Thyroid gland (tissue), 4 donors: ENCODE measurements around the gene EPS15. TPM values are rescaled to one million over a fixed set of nuclear protein-coding genes. Genes with fewer than 3 reads are reported as not detected.
"Not testable (repeated sequence)": the region's sequence is repeated elsewhere in the genome, so short reads cannot be mapped to it uniquely, and the experiment has no call there.

Source experiments
- DNase-seq, 2 donors: peaks; one replicate each; pipeline ENCODE4 v3.0.0-alpha.2; 2019
- H3K27ac ChIP-seq, 3 donors: fragments of 200-600 bp; sonication (generic); 1 replicate in 2 of 3; 2 replicates in 1 of 3; pipeline ENCODE4 v1.5.1; 2016 to 2019; ENCODE audit warnings: mild to moderate bottlenecking in 1 of 3, moderate library complexity in 1 of 3
- H3K27me3 ChIP-seq: fragments of 200-600 bp; sonication (generic); one replicate; pipeline ENCODE4 v1.5.1; 2019
- H3K36me3 ChIP-seq, 2 donors: fragments of 200-600 bp; sonication (generic); one replicate each; pipeline ENCODE4 v1.5.1; 2016 to 2019
- H3K4me1 ChIP-seq, 2 donors: fragments of 200-600 bp; sonication (generic); one replicate each; pipeline ENCODE4 v1.5.1; 2017 to 2019
- H3K4me3 ChIP-seq, 3 donors: fragments of 200-600 bp; sonication (generic); replicated peaks in 1 of 3; 1 replicate in 2 of 3; 2 replicates in 1 of 3; pipeline ENCODE4 v1.5.1; 2016; ENCODE audit warnings: mild to moderate bottlenecking in 1 of 3
- H3K9me3 ChIP-seq: fragments of 200-600 bp; sonication (generic); one replicate; pipeline ENCODE4 v1.5.1; 2017
- CTCF ChIP-seq, 6 experiments: fragments of 200-600 bp in 3 of 6; fragments of 450-650 bp in 3 of 6; sonication (generic) in 3 of 6; IDR thresholded peaks; one replicate each; pipeline ENCODE4 v1.5.1; 2016 to 2019; ENCODE audit warnings: antibody characterized with exemption in 6 of 6, mild to moderate bottlenecking in 2 of 6, inconsistent platforms in 1 of 6, moderate library complexity in 1 of 6
- POLR2A ChIP-seq, 2 donors: fragments of 450-650 bp; IDR thresholded peaks; one replicate each; pipeline ENCODE4 v1.6.1; 2017; ENCODE audit warnings: antibody characterized with exemption in 2 of 2, mild to moderate bottlenecking in 2 of 2, moderate library complexity in 1 of 2
- WGBS, 2 donors: methylation state at CpG; one replicate each; pipeline ENCODE4 v1.1.5; 2017; 5-methylcytosine and 5-hydroxymethylcytosine counted together
- intact Hi-C: fragments of 100-400 bp; cut with DNase I; formaldehyde crosslinking; loops from one replicate; pipeline ENCODE4 v1.15.1; 2023
- total RNA-seq, 4 donors: library from RNA; depleted of rRNA; stranded (reverse); fragments of >200 nt; gene quantifications; one replicate each; pipeline ENCODE4 v1.2.3, GENCODE V29; 2016

EPS15 gene
- total RNA-seq, 4 donors from 2014 or later, result 88.0 to 128 (median 102) TPM

- H3K27ac ChIP-seq, result peak overlapping the region in 2 of 3 donors; percentile 4 to 57
- no peaks in the 10 kb centered on the region for H3K36me3 ChIP-seq
- no peak overlapping the region for H3K4me3 ChIP-seq
- H3K27me3 ChIP-seq, result no peaks in the 10 kb centered on the region
- DNase-seq, result peak; percentile 32 to 38
- TF ChIP-seq CTCF (IDR thresholded peaks at IDR 0.05), result no peak
- no peak for TF ChIP-seq POLR2A (IDR thresholded peaks at IDR 0.05)
- H3K9me3 ChIP-seq, result no peaks in the 10 kb centered on the region
- intact Hi-C loops, result no loop called here
- WGBS, 2 donors, result 48 to 50% methylated on average over 4 of the region's 4 CpGs
- H3K4me1 ChIP-seq, result peaks cover 13 to 32% of the 10 kb centered on the region in 2 donors
Observed at GRCh38 chr1:51488372-51489050, 30.6 kb downstream of the EPS15 start.

- no peaks in the 10 kb centered on the region for H3K27me3 ChIP-seq
- peaks cover 13 to 32% of the 10 kb centered on the region in 2 donors for H3K4me1 ChIP-seq
- no peaks in the 10 kb centered on the region for H3K36me3 ChIP-seq
- no peaks in the 10 kb centered on the region for H3K9me3 ChIP-seq
- TF ChIP-seq CTCF (IDR thresholded peaks at IDR 0.05) (no peak), POLR2A (IDR thresholded peaks at IDR 0.05) (no peak)
- no peak for DNase-seq
- no peak overlapping the region for H3K27ac ChIP-seq
- no peak overlapping the region for H3K4me3 ChIP-seq
- WGBS, 2 donors, result 83 to 91% methylated on average over 1 of the region's 1 CpG
- intact Hi-C loops, result no loop called here
Observed at GRCh38 chr1:51487628-51488027, 31.4 kb downstream of the EPS15 start.

- Histone ChIP-seq H3K4me1 (peaks cover 4 to 16% of the 10 kb centered on the region in 2 donors), H3K9me3 (no peaks in the 10 kb centered on the region), H3K27ac (no peak overlapping the region), H3K27me3 (no peaks in the 10 kb centered on the region), H3K4me3 (no peak overlapping the region), H3K36me3 (no peaks in the 10 kb centered on the region)
- intact Hi-C loops, result no loop called here
- no peak for TF ChIP-seq POLR2A (IDR thresholded peaks at IDR 0.05)
- TF ChIP-seq CTCF (IDR thresholded peaks at IDR 0.05), result no peak
- no peak for DNase-seq
Observed at GRCh38 chr1:51484591-51484990, 34.5 kb downstream of the EPS15 start.

GRCh38 chr1:51482881-51483280 lies 36.2 kb downstream of the EPS15 start:
- no peaks in the 10 kb centered on the region for H3K27me3 ChIP-seq
- H3K27ac ChIP-seq, result no peak overlapping the region
- no peak for TF ChIP-seq CTCF (IDR thresholded peaks at IDR 0.05)
- TF ChIP-seq POLR2A (IDR thresholded peaks at IDR 0.05), result no peak
- WGBS, 2 donors, result 89% methylated on average over 4 of the region's 4 CpGs
- H3K9me3 ChIP-seq, result no peaks in the 10 kb centered on the region
- peaks cover 0 to 5% of the 10 kb centered on the region in 2 donors for H3K4me1 ChIP-seq
- H3K36me3 ChIP-seq, result no peaks in the 10 kb centered on the region
- no peak for DNase-seq
- no peak overlapping the region for H3K4me3 ChIP-seq
- intact Hi-C loops, result no loop called here

GRCh38 chr1:51474832-51475620 lies 44.0 kb downstream of the EPS15 start:
- H3K36me3 ChIP-seq, H3K27ac ChIP-seq, H3K9me3 ChIP-seq, DNase-seq, H3K4me3 ChIP-seq, intact Hi-C loops, H3K27me3 ChIP-seq: not testable (repeated sequence)
- H3K4me1 ChIP-seq, result peaks cover 8 to 22% of the 10 kb centered on the region in 2 donors
- 94 to 95% methylated on average over 9 of the region's 9 CpGs for WGBS, 2 donors
